ENCODE results near the gene CD40.

Gene CD40

DNA sequence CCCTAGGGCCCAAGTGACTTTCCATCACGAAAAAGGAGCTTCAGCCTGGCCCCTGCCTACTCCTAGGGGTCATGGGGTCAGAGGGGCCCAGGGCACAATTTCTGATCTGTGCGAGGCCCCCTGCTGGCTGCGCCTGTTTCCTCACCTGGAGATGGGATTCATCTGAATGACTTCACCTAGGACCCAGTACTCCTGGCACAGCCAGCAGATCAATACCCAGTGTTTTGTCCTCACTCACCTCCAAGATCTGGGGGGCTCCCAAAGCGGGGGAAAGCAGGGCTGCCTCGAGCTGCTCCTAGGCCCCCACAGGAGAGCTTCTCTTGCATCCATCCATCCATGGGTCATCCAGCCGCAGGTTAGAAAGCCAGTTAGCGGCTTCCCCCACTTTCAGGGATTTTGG lies 33.8 kb downstream of the CD40 start:
- DNase-seq, result no peak

GRCh38 chr20:46152824-46153586 lies 34.9 kb downstream of the CD40 start:
- DNase-seq, result no peak

DNA sequence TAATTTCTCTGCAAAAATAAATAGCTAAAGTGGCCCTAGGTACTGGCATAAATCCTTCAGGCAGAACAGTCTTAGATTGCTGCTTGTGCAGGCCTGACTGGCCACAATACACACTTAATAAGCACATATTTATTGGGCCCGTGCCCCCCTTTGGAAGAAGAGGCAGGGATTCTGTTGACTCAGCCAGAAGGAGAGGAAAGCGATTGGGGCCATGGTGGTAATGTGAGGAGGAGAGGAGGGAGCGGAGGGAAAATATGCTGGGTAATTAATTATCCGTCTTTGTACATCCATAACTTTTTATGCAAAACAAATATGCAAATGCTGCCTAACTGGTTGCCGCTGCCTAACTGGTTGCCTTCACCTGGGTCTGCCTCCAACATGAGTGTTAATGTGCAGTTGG lies 36.2 kb downstream of the CD40 start:
- no peak for DNase-seq

DNA sequence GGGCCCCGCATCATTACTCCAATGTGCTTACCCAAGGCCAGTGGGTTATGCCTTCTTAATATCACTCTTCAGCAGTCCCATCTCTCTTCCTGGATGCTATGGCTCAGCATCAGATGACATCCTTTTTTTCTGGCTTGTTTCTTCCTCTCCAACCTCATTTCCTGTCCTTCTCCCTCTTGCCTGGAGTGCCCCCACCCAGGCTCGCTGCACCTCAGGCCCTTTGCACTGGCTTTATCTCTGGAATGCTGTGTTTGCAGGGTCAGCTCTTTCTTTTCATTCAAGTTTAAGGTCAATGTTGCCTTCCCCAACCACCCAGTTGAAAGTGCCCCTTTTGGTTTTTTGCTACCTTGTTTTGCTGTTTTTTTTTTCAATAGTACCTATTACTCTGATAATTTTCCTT lies 36.7 kb downstream of the CD40 start:
- DNase-seq, result no peak

DNA sequence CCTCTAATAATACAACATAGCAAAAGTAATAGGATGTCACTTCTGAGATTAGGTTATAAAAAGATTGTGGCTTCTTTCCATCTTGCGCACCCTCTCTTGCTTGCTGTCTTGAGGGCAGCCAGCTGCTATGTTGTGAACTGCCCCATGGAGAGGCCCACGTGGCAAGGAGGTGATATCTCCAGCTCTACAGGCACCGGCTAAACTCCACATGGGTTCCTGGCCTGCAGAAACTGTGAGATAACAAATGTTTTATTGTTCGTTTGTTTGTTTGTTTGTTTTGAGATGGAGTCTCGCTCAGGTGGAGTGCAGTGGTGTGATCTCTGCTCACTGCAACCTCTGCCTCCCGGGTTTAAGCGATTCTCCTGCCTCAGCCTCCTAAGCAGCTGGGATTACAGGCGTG lies 38.0 kb downstream of the CD40 start:
- DNase-seq, result no peak

- DNase-seq, result no peak
Measured at GRCh38 chr20:46157076-46157592, 39.0 kb downstream of the CD40 start.

GRCh38 chr20:46157625-46158024 lies 39.5 kb downstream of the CD40 start:
- DNase-seq, result no peak

GRCh38 chr20:46158476-46158987 lies 40.4 kb downstream of the CD40 start:
- DNase-seq, result no peak

GRCh38 chr20:46159101-46159897 lies 41.2 kb downstream of the CD40 start:
- DNase-seq, result no peak

GRCh38 chr20:46160661-46161060 lies 42.5 kb downstream of the CD40 start:
- no peak for DNase-seq

DNA sequence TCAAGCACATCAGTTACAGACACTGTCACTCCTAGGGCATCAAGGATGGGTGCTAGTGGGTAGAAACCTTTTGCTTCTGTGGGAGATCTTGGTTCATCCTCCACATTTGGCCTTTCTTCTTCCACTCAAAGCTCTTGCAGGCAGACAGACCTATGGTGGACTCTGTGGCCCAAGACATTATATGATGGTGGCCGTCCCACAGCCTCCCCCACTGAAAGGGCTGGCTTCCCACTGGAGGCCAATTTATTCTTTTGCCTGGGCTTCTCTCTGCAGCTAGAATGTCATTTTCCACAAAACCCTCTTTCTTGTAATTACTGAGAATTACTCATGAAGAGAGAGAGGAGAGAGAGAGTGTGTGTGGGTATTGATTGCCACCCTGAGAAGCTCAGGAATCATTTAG lies 43.8 kb downstream of the CD40 start:
- DNase-seq, result no peak

- DNase-seq, result no peak
Measured at GRCh38 chr20:46164254-46164653, 46.1 kb downstream of the CD40 start.

DNA sequence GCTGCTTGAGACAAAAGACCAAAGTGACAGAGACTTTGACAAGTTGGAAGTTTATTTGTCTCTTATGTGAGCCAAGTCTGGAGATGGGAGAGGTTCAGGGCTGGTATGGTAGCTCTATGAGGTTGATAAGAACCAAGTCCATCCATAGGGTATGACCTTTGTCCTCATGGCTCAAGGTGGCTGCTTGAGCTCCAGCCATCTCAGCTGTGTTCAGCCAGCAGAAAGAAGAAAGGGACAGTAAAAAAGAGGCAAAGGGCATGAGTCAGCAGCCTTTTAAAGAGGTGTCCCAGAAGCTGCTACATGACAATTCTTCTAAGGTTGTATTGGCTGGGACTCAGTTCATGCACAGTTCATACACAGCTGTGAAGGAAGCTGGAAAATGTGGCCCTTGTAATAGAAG lies 49.0 kb downstream of the CD40 start:
- DNase-seq, result no peak

DNA sequence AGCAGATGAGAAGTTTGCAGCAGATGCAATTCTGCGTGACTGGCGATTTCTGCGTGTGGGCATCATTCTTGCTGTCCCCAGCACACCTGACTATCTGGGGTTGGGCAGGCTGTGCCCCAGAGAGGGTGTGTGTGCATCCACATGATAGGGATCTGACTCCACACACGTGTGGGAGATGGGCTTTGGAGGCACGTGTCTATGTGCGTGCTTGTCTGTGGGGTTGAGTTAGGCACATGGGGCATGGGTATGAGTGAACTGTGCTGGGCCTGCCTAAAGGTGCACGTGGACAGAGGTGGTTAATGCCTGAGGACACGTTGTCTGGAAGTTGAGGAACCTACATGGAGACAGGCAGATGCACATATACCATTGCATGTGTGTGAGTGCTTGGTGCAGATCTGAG lies 50.3 kb downstream of the CD40 start:
- DNase-seq, result no peak

DNA sequence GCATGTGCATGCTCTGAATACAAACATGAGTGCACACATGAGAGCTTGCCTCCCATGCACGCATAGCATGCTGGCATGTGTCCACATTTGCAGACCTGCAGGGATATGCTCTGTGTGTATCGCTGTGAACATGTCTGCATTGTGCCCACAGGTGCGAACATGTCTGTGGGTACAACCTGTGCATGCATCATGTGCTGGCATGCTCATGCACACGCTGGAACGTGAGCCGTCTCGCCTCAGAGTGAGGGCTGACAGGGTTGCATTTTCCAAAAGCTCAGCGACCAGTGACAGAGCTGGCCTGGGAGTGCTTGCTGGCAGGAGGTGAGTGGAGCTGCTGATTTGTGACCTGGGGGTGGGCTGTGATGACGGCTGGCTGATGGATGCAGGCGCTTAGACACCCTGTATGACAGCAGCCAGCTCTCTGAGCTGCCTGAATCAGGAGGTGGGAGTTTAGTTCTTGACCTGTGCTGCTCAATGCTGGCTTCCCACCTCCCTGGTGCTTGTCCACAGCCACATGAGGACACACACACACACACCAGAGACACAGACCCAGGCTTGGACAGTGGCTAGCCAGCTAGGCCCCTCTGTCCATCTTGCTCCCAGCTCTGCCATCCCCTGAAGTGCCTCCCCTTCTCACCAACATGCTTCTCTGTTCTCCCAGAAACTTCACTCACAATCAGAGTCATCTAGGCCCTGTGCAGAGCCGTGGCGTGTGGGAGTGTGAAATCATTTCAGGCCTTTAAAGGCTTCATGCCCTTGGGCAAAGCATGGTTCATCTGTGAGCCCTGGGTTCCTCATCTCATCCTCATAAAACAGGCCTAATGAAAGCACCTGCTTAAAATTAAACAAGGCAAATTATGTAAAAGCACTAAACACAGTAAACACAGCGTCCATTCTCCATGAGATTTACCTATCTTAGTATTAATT lies 51.4 kb downstream of the CD40 start:
- DNase-seq, result no peak

DNA sequence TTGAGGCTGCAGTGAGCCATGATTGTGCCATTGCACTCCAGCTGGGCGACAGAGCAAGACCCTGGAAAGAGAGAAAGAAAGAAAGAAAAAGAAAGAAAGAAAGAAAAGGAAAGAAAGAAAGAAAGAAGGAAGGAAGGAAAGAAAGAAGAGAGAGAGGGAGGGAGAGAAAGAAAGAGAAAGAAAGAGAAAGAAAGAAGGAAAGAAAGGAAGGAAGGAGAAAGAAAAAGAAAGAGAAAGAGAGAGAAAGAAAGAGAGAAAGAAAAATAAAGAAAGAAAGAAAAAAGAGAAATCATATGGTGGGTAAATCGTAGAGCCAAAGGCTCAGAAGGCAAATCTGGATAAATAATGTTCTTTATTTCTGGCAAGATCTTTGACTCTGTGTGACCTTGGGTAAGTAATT lies 53.4 kb downstream of the CD40 start:
- no peak for DNase-seq

GRCh38 chr20:46171909-46172308 lies 53.8 kb downstream of the CD40 start:
- no peak for DNase-seq

DNA sequence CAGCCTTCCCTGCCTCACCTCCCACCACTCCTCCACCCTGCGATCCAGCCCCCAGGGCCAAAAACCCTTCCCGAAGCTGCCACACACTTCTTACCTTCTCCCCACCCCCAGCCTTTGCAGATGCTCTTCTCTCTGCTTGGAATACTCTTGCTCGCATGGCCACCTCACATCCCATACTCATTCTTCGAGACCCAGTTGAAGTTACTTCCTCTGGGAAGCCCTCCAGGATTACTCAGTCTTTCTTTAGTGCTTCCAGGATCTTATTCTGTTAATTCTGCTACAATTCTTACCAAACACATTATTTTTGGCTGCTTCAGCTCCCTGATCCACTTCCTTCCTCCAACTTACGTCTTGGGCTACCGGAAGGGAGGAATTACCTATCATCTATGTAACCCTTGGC lies 54.3 kb downstream of the CD40 start:
- no peak for DNase-seq

- DNase-seq, result no peak
Measured at GRCh38 chr20:46172961-46173536, 54.9 kb downstream of the CD40 start.

DNA sequence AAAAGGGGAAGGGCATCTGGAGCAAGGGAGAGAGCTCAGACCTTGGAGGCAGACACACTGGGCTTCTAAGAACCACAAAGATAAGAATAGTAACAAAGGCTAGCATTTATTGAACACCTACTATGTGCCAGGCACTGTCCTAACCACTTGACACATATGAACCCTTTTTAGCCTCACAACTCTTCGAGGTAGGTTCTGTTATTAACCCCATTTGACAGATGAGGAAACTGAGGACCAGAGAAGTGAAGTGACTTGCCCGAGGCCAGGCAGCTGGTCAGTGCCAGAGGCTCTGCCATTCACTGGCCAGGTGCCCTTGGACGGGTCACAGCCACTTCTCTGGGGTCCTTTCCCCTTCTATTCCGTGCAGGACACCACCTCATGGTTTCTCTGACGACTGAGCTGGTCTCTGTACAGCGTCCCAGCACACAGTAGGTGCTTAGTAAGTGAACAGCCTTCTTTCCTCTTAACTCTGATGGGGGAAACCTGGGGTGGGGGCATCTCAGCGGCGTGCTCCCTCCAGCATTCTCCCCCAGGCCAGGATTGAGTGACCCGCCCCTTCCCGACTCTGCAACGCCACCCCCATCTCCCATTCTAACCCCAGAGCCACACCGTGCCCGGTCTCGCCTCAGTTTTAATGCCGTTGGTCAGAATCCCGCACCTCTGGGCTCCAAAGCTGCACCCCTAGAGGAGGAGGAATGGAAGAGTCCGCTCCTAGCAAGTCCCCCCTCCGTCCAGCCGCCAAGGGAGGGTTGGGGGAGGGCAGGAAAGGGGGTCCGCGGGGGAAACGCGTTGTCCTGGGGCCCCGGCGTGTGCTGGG lies 55.7 kb downstream of the CD40 start:
- DNase-seq, result no peak

- no peak for DNase-seq
Measured at GRCh38 chr20:46174469-46175126, 56.5 kb downstream of the CD40 start.
